H1 (cell line): ENCODE measurements around the gene APH1B. TPM values are rescaled to one million over a fixed set of nuclear protein-coding genes. Genes with fewer than 3 reads are reported as not detected.

Experiments used
- CTCF ChIA-PET: fragments of 300-600 bp; sonication (Branson Sonifier 250); formaldehyde crosslinking; loops from one replicate; lab custom pipeline; 2021; ENCODE audit not compliant: partially characterized antibody; lab: Charles Lee
- POLR2A ChIA-PET: fragments of 300-600 bp; sonication (Branson Sonifier 250); formaldehyde crosslinking; loops from one replicate; lab custom pipeline; 2021; ENCODE audit warnings: inconsistent platforms; ENCODE audit not compliant: partially characterized antibody; lab: Charles Lee
- DNase-seq, 2 experiments: peaks; one replicate each; pipeline versions ENCODE4 v3.0.0 to v3.0.0-alpha.2; 2010 to 2022; ENCODE audit warnings: low spot score in 2 of 2, low read depth in 1 of 2, mixed read lengths in 1 of 2
- FAIRE-seq: peaks from 2 replicates; lab custom pipeline; 2011; peaks lifted over from hg19 to GRCh38; lab: Jason Lieb, UNC
- H2AFZ ChIP-seq: 2 replicates; pipeline ENCODE4 v1.8.1; 2012; ENCODE audit warnings: low read length, inconsistent platforms
- H2AK5ac ChIP-seq: 2 replicates; pipeline ENCODE4 v1.6.1; 2013; ENCODE audit warnings: low read depth, low read length
- H2BK120ac ChIP-seq: replicated peaks from 2 replicates; pipeline ENCODE3; 2013; ENCODE audit warnings: low read depth, low read length, inconsistent platforms
- H2BK12ac ChIP-seq: 2 replicates; pipeline ENCODE4 v1.6.1; 2013; ENCODE audit warnings: low read depth, low read length
- H2BK15ac ChIP-seq: 2 replicates; pipeline ENCODE4 v1.6.1; 2013; ENCODE audit warnings: low read length
- H2BK20ac ChIP-seq: 2 replicates; pipeline ENCODE4 v1.6.1; 2013; ENCODE audit warnings: low read length
- H2BK5ac ChIP-seq: 2 replicates; pipeline ENCODE4 v1.6.1; 2013; ENCODE audit warnings: low read depth, low read length
- H3K14ac ChIP-seq: 2 replicates; pipeline ENCODE4 v1.6.1; 2013; ENCODE audit warnings: inconsistent platforms; ENCODE audit not compliant: insufficient read length
- H3K18ac ChIP-seq: 2 replicates; pipeline ENCODE4 v1.6.1; 2013; ENCODE audit warnings: low read length; ENCODE audit errors: extremely low read depth
- H3K23ac ChIP-seq: 2 replicates; pipeline ENCODE4 v1.6.1; 2013; ENCODE audit warnings: inconsistent platforms; ENCODE audit not compliant: insufficient read length
- H3K23me2 ChIP-seq: 2 replicates; pipeline ENCODE4 v1.6.1; 2013; ENCODE audit warnings: low read depth, low read length
- H3K27ac ChIP-seq: 2 replicates; pipeline ENCODE4 v1.6.1; 2011; ENCODE audit warnings: low read depth, low read length, inconsistent platforms
- H3K27me3 ChIP-seq, 4 experiments: replicated peaks in 1 of 4; 1 replicate in 1 of 4; 2 replicates in 3 of 4; pipeline versions ENCODE4 v1.6.1 to v1.8.1; 2011 to 2013; ENCODE audit warnings: low read length in 3 of 4, mild to moderate bottlenecking in 3 of 4, inconsistent platforms in 2 of 4, mixed read lengths in 2 of 4, moderate library complexity in 1 of 4; ENCODE audit not compliant: control insufficient read depth in 3 of 4, insufficient read depth in 3 of 4; ENCODE audit errors: extremely low read depth in 1 of 4
- H3K36me3 ChIP-seq, 4 experiments: 2 replicates each; pipeline versions ENCODE4 v1.6.1 to v1.8.1; 2011 to 2013; ENCODE audit warnings: mild to moderate bottlenecking in 4 of 4, low read length in 3 of 4, moderate library complexity in 2 of 4, control low read depth in 1 of 4, inconsistent platforms in 1 of 4; ENCODE audit not compliant: insufficient read depth in 4 of 4, control insufficient read depth in 2 of 4
- H3K4ac ChIP-seq: replicated peaks from 2 replicates; pipeline ENCODE3; 2013; ENCODE audit warnings: low read length, low read depth, mixed read lengths, inconsistent platforms; ENCODE audit not compliant: insufficient read length
- H3K4me1 ChIP-seq, 4 experiments: replicated peaks in 1 of 4; 1 replicate in 1 of 4; 2 replicates in 3 of 4; pipeline versions ENCODE4 v1.6.1 to v1.8.1; 2011 to 2013; ENCODE audit warnings: low read length in 3 of 4, inconsistent platforms in 2 of 4, mixed read lengths in 1 of 4; ENCODE audit not compliant: insufficient read depth in 4 of 4, control insufficient read depth in 3 of 4
- H3K4me2 ChIP-seq, 2 experiments: 2 replicates each; pipeline versions ENCODE4 v1.6.1 to v1.8.1; 2011 to 2013; ENCODE audit warnings: low read depth in 2 of 2, low read length in 2 of 2, control low read depth in 1 of 2, inconsistent platforms in 1 of 2, mild to moderate bottlenecking in 1 of 2; ENCODE audit not compliant: insufficient read depth in 1 of 2
- H3K4me3 ChIP-seq, 4 experiments: fragments of 200-600, 300-600 bp in 1 of 4; sonication (generic), shearing (Covaris generic), sonication (Bioruptor Twin) in 1 of 4; 2 replicates each; pipeline versions ENCODE4 v1.5.1 to v1.8.1; 2011 to 2016; ENCODE audit warnings: low read length in 4 of 4, low read depth in 3 of 4, control low read depth in 2 of 4, inconsistent platforms in 2 of 4, mild to moderate bottlenecking in 2 of 4, mixed read lengths in 1 of 4, moderate library complexity in 1 of 4; ENCODE audit not compliant: insufficient read depth in 2 of 4; ENCODE audit errors: extremely low read depth in 1 of 4
- H3K56ac ChIP-seq: replicated peaks from 2 replicates; pipeline ENCODE3; 2013; ENCODE audit warnings: low read depth, mild to moderate bottlenecking, mixed read lengths, low read length, inconsistent platforms; ENCODE audit not compliant: insufficient read length
- H3K79me1 ChIP-seq: 2 replicates; pipeline ENCODE4 v1.6.1; 2013; ENCODE audit warnings: low read depth, low read length, control low read depth
- H3K79me2 ChIP-seq, 2 experiments: 2 replicates each; pipeline versions ENCODE4 v1.6.1 to v1.8.1; 2012 to 2013; ENCODE audit warnings: low read length in 2 of 2, mild to moderate bottlenecking in 2 of 2, inconsistent platforms in 1 of 2; ENCODE audit not compliant: insufficient read depth in 2 of 2, control insufficient read depth in 1 of 2
- H3K9ac ChIP-seq, 4 experiments: replicated peaks in 1 of 4; 1 replicate in 1 of 4; 2 replicates in 3 of 4; pipeline versions ENCODE4 v1.6.1 to v1.8.1; 2011 to 2013; ENCODE audit warnings: low read depth in 3 of 4, low read length in 3 of 4, control low read depth in 2 of 4, mild to moderate bottlenecking in 2 of 4, moderate library complexity in 2 of 4, inconsistent platforms in 1 of 4; ENCODE audit errors: extremely low read depth in 1 of 4
- H3K9me3 ChIP-seq, 2 experiments: 2 replicates each; pipeline versions ENCODE4 v1.6.1 to v1.8.1; 2012 to 2013; ENCODE audit warnings: mild to moderate bottlenecking in 2 of 2, moderate library complexity in 2 of 2, control low read depth in 1 of 2, inconsistent platforms in 1 of 2, low read depth in 1 of 2, low read length in 1 of 2, mixed read lengths in 1 of 2; ENCODE audit not compliant: insufficient read depth in 2 of 2
- H4K20me1 ChIP-seq, 2 experiments: replicated peaks in 1 of 2; 2 replicates each; pipeline versions ENCODE3 to v1.8.1; 2011 to 2013; ENCODE audit warnings: inconsistent platforms in 2 of 2, low read length in 2 of 2, mild to moderate bottlenecking in 1 of 2; ENCODE audit not compliant: insufficient read depth in 2 of 2, control insufficient read depth in 1 of 2
- H4K5ac ChIP-seq: 2 replicates; pipeline ENCODE4 v1.6.1; 2013; ENCODE audit warnings: low read length, low read depth, mixed read lengths, inconsistent platforms; ENCODE audit not compliant: insufficient read length
- H4K8ac ChIP-seq: 2 replicates; pipeline ENCODE4 v1.8.0; 2013; ENCODE audit warnings: mild to moderate bottlenecking, moderate library complexity, low read length, inconsistent platforms; ENCODE audit not compliant: insufficient read depth; ENCODE audit errors: extremely low read depth
- H4K91ac ChIP-seq: replicated peaks from 2 replicates; pipeline ENCODE3; 2013; ENCODE audit warnings: low read length, mixed read lengths, inconsistent platforms; ENCODE audit not compliant: insufficient read length
- BACH1 ChIP-seq: IDR thresholded peaks from 2 replicates; pipeline ENCODE4 v1.6.1; 2012; ENCODE audit warnings: low read length, improper control_type of control experiment
- BCL11A ChIP-seq, 2 experiments: IDR thresholded peaks; one replicate each; pipeline ENCODE4 v1.6.1; 2011; ENCODE audit warnings: low read depth in 2 of 2, low read length in 2 of 2, mild to moderate bottlenecking in 2 of 2
- CHD1 ChIP-seq: IDR thresholded peaks from 2 replicates; pipeline ENCODE4 v1.6.1; 2012; ENCODE audit warnings: low read depth, low read length, improper control_type of control experiment
- CREB1 ChIP-seq: IDR thresholded peaks from 2 replicates; pipeline ENCODE4 v1.6.1; 2012; ENCODE audit warnings: inconsistent platforms
- E2F6 ChIP-seq: IDR thresholded peaks from 2 replicates; pipeline ENCODE4 v1.6.1; 2012; ENCODE audit warnings: inconsistent platforms
- EGR1 ChIP-seq: IDR thresholded peaks from 2 replicates; pipeline ENCODE4 v1.6.1; 2011; ENCODE audit warnings: low read depth, low read length, borderline replicate concordance
- FOSL1 ChIP-seq: IDR thresholded peaks from 2 replicates; pipeline ENCODE4 v1.6.1; 2011; ENCODE audit warnings: mild to moderate bottlenecking, low read depth, low read length, moderate library complexity; ENCODE audit not compliant: insufficient read depth
- HDAC6 ChIP-seq: IDR thresholded peaks from one replicate; pipeline ENCODE4 v1.7.1; 2012; ENCODE audit warnings: low read depth, mild to moderate bottlenecking, inconsistent platforms, low read length, moderate library complexity
- PHF8 ChIP-seq: fragments of 200-600 bp; sonication (generic); conservative IDR thresholded peaks from 2 replicates; pipeline ENCODE4 v1.7.1; 2012; ENCODE audit warnings: low read depth, mild to moderate bottlenecking, inconsistent platforms, low read length, moderate library complexity
- RAD21 ChIP-seq, 2 experiments: IDR thresholded peaks in 1 of 2; conservative IDR thresholded peaks in 1 of 2; 2 replicates each; pipeline ENCODE4 v1.6.1; 2011; ENCODE audit warnings: low read depth in 2 of 2, low read length in 2 of 2, improper control_type of control experiment in 1 of 2, inconsistent platforms in 1 of 2, mild to moderate bottlenecking in 1 of 2, moderate library complexity in 1 of 2
- RNF2 ChIP-seq: fragments of 200-900, 300-1000 bp; sonication (generic); IDR thresholded peaks from 2 replicates; pipeline ENCODE4 v1.7.1; 2016; ENCODE audit warnings: borderline replicate concordance, low read depth, mild to moderate bottlenecking, antibody characterized with exemption, low read length; ENCODE audit not compliant: poor library complexity, severe bottlenecking; ENCODE audit errors: missing control alignments
- SIRT6 ChIP-seq: IDR thresholded peaks from one replicate; pipeline ENCODE4 v1.7.1; 2012; ENCODE audit warnings: low read length, inconsistent platforms
- SUZ12 ChIP-seq: fragments of 200-600 bp; sonication (generic); IDR thresholded peaks from 2 replicates; pipeline ENCODE4 v1.6.1; 2012; ENCODE audit warnings: mild to moderate bottlenecking, inconsistent platforms, low read length, moderate library complexity, mixed read lengths
- TAF7 ChIP-seq: optimal IDR thresholded peaks from 2 replicates; pipeline ENCODE3; 2011; ENCODE audit warnings: low read depth, mild to moderate bottlenecking, inconsistent platforms, low read length, moderate library complexity, borderline replicate concordance
- TEAD4 ChIP-seq: IDR thresholded peaks from 2 replicates; pipeline ENCODE4 v1.6.1; 2012; ENCODE audit warnings: low read depth, low read length, inconsistent platforms, mixed read lengths
- polyA plus RNA-seq, 7 experiments: library from polyadenylated mRNA; depleted of rRNA in 3 of 7; stranded (reverse) in 5 of 7; unstranded in 2 of 7; fragments of >200 nt in 5 of 7; fragments of 200-250 nt in 2 of 7; gene quantifications; 1 replicate in 5 of 7; 2 replicates in 1 of 7; 4 replicates in 1 of 7; pipeline versions ENCODE4 v1.2.1 to v1.2.3, GENCODE V29; 2011 to 2013; ENCODE audit warnings: missing spikeins in 2 of 7, mixed read lengths in 2 of 7
- total RNA-seq: library from RNA; stranded (reverse); fragmentation: NEBNext Ultra II Directional; extraction: Animal tissue kit (Norgen Biotek cat#: 25700); gene quantifications from 2 replicates; pipeline ENCODE4 v1.2.1, GENCODE V29; 2021

APH1B gene
- total and polyA plus RNA-seq, 2 of the 8 experiments (the other 6 are each of a cell fraction or from before 2014, with no cell fraction given), result 11.5 to 22.9 TPM

GRCh38 chr15:63295341-63295740 is 17.9 kb downstream of the APH1B start:
- FAIRE-seq, result no peak
- H3K36me3 ChIP-seq, result 0 out of 8 replicates have a peak, but pooled peaks cover 0 to 2% (median 0%) of the 10 kb centered on the region in 4 experiments
- POLR2A ChIA-PET, result interaction anchor here (1.1 to 1.7 kb wide), 2 partner anchors 8 to 17 kb away, joined by 3 read pairs; no protein-coding TSS in a partner anchor
- no peak overlapping the region for H2BK12ac ChIP-seq
- no peaks in the 10 kb centered on the region for H3K23me2 ChIP-seq
- H3K4ac ChIP-seq, result no peak overlapping the region
- no peak overlapping the region for H4K91ac ChIP-seq
- H3K4me1 ChIP-seq, result no peaks in the 10 kb centered on the region
- H3K27me3 ChIP-seq, result no peaks in the 10 kb centered on the region
- H3K9ac ChIP-seq, result no peak overlapping the region
- H2BK120ac ChIP-seq, result no peak overlapping the region
- H4K20me1 ChIP-seq, result no peaks in the 10 kb centered on the region
- no peak overlapping the region for H4K8ac ChIP-seq
- no peaks in the 10 kb centered on the region for H3K79me2 ChIP-seq
- H2BK5ac ChIP-seq, result no peak overlapping the region
- H3K9me3 ChIP-seq, result no peaks in the 10 kb centered on the region
- no peak overlapping the region for H3K27ac ChIP-seq
- H3K79me1 ChIP-seq, result no peaks in the 10 kb centered on the region
- H3K56ac ChIP-seq, result no peak overlapping the region
- H3K14ac ChIP-seq, result no peak overlapping the region
- no peak overlapping the region for H3K18ac ChIP-seq
- H3K4me2 ChIP-seq, result no peak overlapping the region
- no peak overlapping the region for H2AFZ ChIP-seq
- DNase-seq, result no peak
- CTCF ChIA-PET, result interaction anchor here (0.9 to 6.5 kb wide), 4 partner anchors 11 to 111 kb away, joined by 3 to 25 read pairs (median 4); no protein-coding TSS in a partner anchor
- H2BK15ac ChIP-seq, result no peak overlapping the region
- no peak overlapping the region for H3K23ac ChIP-seq
- no peak overlapping the region for H2BK20ac ChIP-seq
- H2AK5ac ChIP-seq, result no peak overlapping the region
- H3K4me3 ChIP-seq, result no peak overlapping the region
- H4K5ac ChIP-seq, result no peak overlapping the region
- TF ChIP-seq SUZ12, result no peak
- TF ChIP-seq BCL11A (IDR thresholded peaks at IDR 0.05; ENCODE audit: low read depth in 2 of 2, low read length in 2 of 2), result no peak
- TF ChIP-seq CHD1, result no peak
- TF ChIP-seq BACH1, result no peak
- TF ChIP-seq SIRT6, result no peak
- TF ChIP-seq HDAC6, result no peak
- no peak for TF ChIP-seq E2F6
- no peak for TF ChIP-seq TEAD4
- TF ChIP-seq FOSL1, result no peak
- TF ChIP-seq CREB1, result no peak
- no peak for TF ChIP-seq RNF2
- no peak for TF ChIP-seq RAD21 (IDR thresholded peaks at IDR 0.05 in 1 of 2, conservative IDR thresholded peaks at IDR 0.05 in 1 of 2; ENCODE audit: low read depth in 2 of 2, low read length in 2 of 2)
- no peak for TF ChIP-seq EGR1
- no peak for TF ChIP-seq PHF8
- no peak for TF ChIP-seq TAF7
